IgD-negative memory B cell (primary cell): Measurements from ENCODE around the gene LRRC17. TPM values are rescaled to one million over a fixed set of nuclear protein-coding genes. Genes with fewer than 3 reads are reported as not detected.

Source experiments
- H3K27ac Mint-ChIP-seq, 3 donors: one replicate each; pipeline ENCODE4 v1.8.0; 2020 to 2022; ENCODE audit warnings: mild to moderate bottlenecking in 3 of 3, mixed read lengths in 3 of 3, moderate library complexity in 1 of 3
- H3K27me3 Mint-ChIP-seq: one replicate; pipeline ENCODE4 v1.8.0; 2021; ENCODE audit warnings: mixed read lengths
- H3K36me3 Mint-ChIP-seq: one replicate; pipeline ENCODE4 v1.8.0; 2020; ENCODE audit warnings: mild to moderate bottlenecking, mixed read lengths
- H3K4me1 Mint-ChIP-seq, 3 donors: one replicate each; pipeline ENCODE4 v1.8.0; 2020 to 2022; ENCODE audit warnings: mixed read lengths in 3 of 3, mild to moderate bottlenecking in 1 of 3
- H3K4me3 Mint-ChIP-seq, 4 donors: one replicate each; pipeline ENCODE4 v1.8.0; 2020 to 2022; ENCODE audit warnings: mild to moderate bottlenecking in 4 of 4, mixed read lengths in 4 of 4, moderate library complexity in 3 of 4
- H3K9me3 Mint-ChIP-seq, 3 donors: one replicate each; pipeline ENCODE4 v1.8.0; 2020 to 2021; ENCODE audit warnings: mixed read lengths in 3 of 3, mild to moderate bottlenecking in 1 of 3
- polyA plus RNA-seq: library from polyadenylated mRNA; unstranded; fragments of 300-500 nt; fragmentation: Illumina TruSeq; gene quantifications from one replicate; pipeline ENCODE4 v1.2.3, GENCODE V29; 2021

Gene LRRC17
- polyA plus RNA-seq, 1 donor from 2014 or later = not detected

DNA sequence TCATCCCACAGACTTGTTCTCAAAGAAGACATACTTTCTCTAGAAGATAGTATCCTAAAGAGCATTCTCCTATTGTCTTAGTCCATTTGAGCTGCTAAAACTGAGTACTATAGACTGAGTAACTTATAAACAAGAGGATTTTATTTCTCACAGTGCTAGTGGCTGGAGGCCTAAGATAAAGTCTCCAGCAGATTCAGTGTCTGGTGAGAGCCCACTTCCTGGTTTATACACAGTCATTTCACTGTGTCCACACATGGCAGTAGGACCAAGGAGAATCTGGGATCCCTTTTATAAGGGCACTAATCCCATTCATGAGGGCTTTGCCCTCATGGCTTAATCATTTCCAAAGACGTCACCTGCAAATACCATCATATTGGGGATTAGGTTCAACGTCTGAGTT is 68.7 kb downstream of the LRRC17 start:
- no peak overlapping the region for H3K4me3 Mint-ChIP-seq

DNA sequence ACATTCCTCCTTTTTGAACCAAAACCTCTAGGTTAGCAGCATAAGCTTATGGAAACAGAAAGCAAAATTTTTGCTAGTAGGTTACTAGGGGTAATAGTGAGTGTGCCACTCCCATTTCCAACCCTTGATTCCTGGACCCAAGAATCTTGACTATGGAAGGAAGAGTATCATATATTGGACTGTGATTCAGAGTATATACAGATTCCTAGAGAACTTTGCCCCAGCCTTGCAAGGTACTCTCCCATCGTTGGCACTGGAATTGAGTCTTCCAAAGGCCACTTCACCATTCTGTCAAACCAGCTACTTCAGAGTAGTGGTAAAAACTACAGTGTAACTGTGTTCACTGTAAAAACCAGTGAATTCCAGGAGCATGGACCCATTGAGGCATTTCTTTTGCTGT is 69.4 kb downstream of the LRRC17 start:
- Mint-ChIP-seq H3K4me3 (no peak overlapping the region), H3K36me3 (peaks cover 5% of the 10 kb centered on the region), H3K9me3 (peaks cover 0 to 12% (median 3%) of the 10 kb centered on the region in 3 donors), H3K4me1 (peaks cover 0 to 2% (median 0%) of the 10 kb centered on the region in 3 donors), H3K27ac (no peak overlapping the region), H3K27me3 (no peaks in the 10 kb centered on the region)

More for the DNA sequence above, 68.7 kb downstream of the LRRC17 start:
- H3K27ac Mint-ChIP-seq = no peak overlapping the region
- peaks cover 3% of the 10 kb centered on the region for H3K36me3 Mint-ChIP-seq
- H3K27me3 Mint-ChIP-seq = no peaks in the 10 kb centered on the region
- H3K9me3 Mint-ChIP-seq = peaks cover 0 to 12% (median 3%) of the 10 kb centered on the region in 3 donors
- H3K4me1 Mint-ChIP-seq = peaks cover 0 to 2% (median 0%) of the 10 kb centered on the region in 3 donors

DNA sequence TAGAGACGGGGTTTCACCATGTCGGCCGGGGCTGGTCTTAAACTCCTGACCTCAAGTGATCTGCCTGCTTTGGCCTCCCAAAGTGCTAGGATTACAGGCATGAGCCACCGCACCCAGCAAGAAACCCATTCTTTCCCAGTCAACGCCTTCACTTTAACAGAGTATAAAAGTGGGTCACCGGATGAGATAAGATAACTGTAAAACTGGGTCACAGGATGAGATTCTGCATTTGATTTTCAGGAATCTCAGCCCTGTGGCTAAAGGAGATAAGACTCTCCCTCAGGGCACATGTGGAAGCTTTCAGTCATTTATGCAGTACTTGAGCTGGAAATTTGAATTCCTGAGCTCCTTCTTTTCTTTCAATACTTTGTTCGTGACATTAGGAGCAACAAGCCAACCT is 70.8 kb downstream of the LRRC17 start:
- Mint-ChIP-seq H3K4me3 (no peak overlapping the region), H3K4me1 (peaks cover under 1 to 4% (median 2%) of the 10 kb centered on the region in 3 donors), H3K27ac (no peak overlapping the region), H3K9me3 (peaks cover 0 to 12% (median 3%) of the 10 kb centered on the region in 3 donors), H3K27me3 (no peaks in the 10 kb centered on the region), H3K36me3 (peaks cover 5% of the 10 kb centered on the region)

DNA sequence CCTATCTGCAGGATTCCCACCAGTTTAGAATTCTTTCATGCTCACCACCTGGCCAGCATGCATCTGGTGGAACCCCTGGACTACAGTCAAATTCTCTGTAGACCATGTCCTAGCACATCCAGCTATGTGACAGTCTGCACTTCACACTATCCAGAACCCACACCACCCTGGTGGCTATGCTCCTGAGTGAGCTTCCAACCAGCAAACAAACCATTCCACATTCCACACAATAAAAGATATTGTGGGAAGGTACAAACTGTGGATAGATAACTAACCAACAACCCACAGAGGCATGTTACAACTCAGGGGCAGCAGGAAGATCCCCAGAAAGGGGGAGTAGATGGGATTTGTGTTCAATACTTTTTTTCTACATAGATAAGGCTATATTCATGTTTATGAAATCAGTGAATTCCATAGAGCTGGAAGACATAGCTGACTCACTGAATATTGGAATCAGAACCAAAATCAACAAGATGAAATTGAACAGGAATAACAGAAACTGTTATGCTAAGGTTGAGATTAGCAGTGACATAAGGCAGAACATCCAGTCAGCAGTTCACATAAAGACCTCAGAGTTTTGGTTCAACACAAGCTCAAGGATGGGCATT is 72.5 kb downstream of the LRRC17 start:
- peaks cover 5% of the 10 kb centered on the region for H3K36me3 Mint-ChIP-seq
- peaks cover 0 to 1% (median 0%) of the 10 kb centered on the region in 3 donors for H3K9me3 Mint-ChIP-seq
- H3K27me3 Mint-ChIP-seq = no peaks in the 10 kb centered on the region
- H3K27ac Mint-ChIP-seq = no peak overlapping the region
- H3K4me1 Mint-ChIP-seq = peaks cover 6 to 10% (median 8%) of the 10 kb centered on the region in 3 donors
- H3K4me3 Mint-ChIP-seq = no peak overlapping the region

DNA sequence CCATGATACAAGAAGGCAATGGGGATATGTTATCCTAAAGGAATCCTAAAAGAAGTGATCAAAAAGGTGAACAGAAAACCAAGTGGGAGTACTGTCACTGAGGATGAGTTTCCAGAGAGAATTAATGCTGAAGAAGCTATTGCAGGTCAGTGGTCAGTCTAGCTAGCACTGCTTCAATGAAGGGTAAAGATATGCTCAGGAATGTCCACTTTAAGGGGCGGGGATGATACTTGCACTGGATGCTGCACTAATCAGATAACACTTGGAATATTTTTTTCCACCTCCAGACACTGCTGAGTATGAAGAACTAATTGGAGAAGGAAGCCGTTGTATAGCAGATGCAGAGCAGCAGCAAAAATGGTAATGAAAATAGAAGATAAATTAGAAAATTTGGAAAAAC is 75.3 kb downstream of the LRRC17 start:
- no peak overlapping the region for H3K27ac Mint-ChIP-seq
- no peak overlapping the region for H3K4me3 Mint-ChIP-seq
- no peaks in the 10 kb centered on the region for H3K9me3 Mint-ChIP-seq
- peaks cover 3% of the 10 kb centered on the region for H3K36me3 Mint-ChIP-seq
- H3K27me3 Mint-ChIP-seq = peaks cover 3% of the 10 kb centered on the region
- peaks cover 4 to 10% (median 8%) of the 10 kb centered on the region in 3 donors for H3K4me1 Mint-ChIP-seq

DNA sequence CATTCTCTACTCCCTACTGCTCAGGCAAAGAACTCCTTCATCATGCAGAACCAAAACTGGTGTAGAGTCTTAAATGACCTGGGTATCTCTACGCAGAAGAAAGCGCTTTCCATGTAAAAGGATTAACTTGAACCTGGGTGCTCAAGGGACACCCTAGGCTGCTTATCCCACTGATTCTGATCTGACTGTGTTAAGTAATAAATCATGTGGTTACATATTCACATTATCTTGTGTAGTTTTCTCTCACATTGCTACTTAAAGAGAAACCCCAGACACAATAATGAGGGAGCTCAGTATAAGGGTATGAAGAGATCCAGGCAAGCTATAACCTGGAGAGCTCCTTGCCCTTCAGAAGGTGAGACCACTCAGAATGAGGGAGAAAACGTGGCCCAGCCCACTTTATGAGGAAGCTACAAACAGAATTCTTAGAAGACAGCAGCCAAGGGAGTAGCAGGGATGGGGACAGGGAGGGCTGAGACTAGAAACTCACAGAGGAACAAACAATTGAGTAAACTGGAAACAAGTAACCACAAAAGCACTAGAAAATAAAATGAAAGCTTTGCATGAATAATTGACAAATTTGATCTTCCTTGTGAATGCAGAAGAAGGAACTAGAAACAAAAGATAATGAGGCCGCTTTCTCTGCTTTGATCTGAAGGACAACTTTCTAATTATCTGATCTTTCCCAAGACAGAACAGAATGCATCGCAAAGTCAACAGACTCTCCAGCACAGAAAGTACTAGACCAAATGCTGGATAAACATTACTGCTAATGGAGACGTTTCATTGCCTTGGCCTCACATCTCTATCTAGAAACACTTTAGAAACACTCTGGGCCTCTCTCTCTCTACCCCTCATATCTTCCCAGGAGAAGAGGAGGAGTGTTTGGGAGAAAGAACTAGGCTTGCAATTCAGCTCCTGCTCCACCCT is 76.1 kb downstream of the LRRC17 start:
- H3K36me3 Mint-ChIP-seq = peaks cover 3% of the 10 kb centered on the region
- H3K9me3 Mint-ChIP-seq = no peaks in the 10 kb centered on the region
- H3K4me1 Mint-ChIP-seq = peaks cover 4 to 10% (median 8%) of the 10 kb centered on the region in 3 donors
- no peak overlapping the region for H3K27ac Mint-ChIP-seq
- peaks cover 3% of the 10 kb centered on the region for H3K27me3 Mint-ChIP-seq
- H3K4me3 Mint-ChIP-seq = no peak overlapping the region

DNA sequence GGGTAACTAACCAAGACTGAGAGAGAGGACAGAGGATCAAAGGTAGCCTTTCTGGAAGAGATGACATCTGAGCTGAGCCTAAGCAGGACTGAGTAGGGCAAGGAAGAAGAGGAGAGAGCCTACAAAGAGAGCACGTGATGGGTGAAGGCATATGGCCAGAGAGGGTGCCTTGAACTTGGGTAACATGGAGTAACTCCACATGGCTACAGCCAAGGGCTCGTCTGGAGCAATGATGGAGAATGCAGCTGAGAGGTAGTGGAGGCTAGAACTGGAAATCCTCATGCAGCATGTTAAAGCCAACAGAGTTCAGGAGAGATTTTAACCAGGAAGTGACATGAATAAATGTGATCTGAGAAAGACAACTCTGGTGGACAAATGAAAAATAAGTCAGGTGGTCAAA is 77.8 kb downstream of the LRRC17 start:
- H3K27me3 Mint-ChIP-seq = peaks cover 3% of the 10 kb centered on the region

DNA sequence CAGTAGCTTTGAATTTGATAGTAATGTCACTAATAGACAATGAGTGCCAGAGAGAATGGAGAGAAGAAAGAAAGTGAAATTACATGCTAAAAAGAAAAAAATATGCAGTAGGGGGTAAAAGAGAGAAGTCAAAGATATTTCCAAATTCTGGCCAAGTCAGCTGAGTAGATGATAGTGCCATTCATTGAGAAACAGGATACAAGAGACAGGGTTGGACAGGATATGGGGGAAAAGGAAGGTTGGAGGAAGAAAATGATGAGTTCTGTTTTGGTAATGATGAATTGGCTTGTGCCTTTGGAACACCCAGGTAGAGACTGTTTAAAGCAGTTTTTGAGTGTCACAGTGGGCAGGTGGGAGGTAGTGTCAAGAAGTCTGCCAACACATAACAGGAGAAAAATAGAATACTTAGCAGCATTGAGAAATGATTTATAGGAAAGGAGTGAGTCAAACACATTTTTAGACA is 78.3 kb downstream of the LRRC17 start:
- H3K36me3 Mint-ChIP-seq = peaks cover 3% of the 10 kb centered on the region
- H3K27me3 Mint-ChIP-seq = peaks cover 3% of the 10 kb centered on the region
- H3K4me1 Mint-ChIP-seq = peaks cover 4 to 10% (median 8%) of the 10 kb centered on the region in 3 donors
- no peaks in the 10 kb centered on the region for H3K9me3 Mint-ChIP-seq
- H3K4me3 Mint-ChIP-seq = no peak overlapping the region
- H3K27ac Mint-ChIP-seq = no peak overlapping the region

More for the DNA sequence above, 77.8 kb downstream of the LRRC17 start:
- Mint-ChIP-seq H3K4me3 (no peak overlapping the region), H3K9me3 (no peaks in the 10 kb centered on the region), H3K36me3 (peaks cover 3% of the 10 kb centered on the region), H3K4me1 (peaks cover 4 to 10% (median 8%) of the 10 kb centered on the region in 3 donors), H3K27ac (no peak overlapping the region)

DNA sequence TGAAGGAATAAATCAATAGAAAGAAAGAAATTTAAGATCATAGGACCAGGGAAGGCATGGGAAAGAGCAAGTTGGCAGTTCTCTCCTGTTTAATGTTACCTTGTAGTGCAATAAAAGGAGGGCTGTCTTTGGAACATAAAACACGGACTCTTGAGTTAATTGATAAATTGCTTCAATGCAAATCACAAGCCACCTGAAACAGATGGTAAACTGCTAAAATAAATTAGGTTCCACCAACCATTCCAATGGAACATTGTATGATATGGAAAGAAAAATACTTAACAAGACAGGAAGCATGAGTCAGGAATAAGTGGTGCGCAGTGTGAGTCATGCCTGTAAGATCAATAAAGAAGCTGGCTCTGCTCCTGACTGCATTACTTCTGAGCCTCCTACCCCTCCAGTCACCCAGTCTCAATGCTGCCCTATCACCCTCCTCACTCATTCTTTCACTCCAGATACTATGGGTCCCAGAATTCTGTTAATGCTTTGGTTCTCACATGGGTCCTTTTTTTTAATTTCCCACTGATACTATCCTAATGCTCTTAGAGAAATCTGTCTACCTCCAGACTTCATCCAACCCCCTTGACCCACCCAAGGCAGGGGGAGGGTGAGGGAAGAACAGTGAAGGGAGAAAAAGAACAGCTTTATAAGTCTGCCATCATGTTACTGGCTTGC is 78.9 kb downstream of the LRRC17 start:
- peaks cover 3% of the 10 kb centered on the region for H3K27me3 Mint-ChIP-seq
- H3K36me3 Mint-ChIP-seq = no peaks in the 10 kb centered on the region
- peaks cover 4 to 10% (median 8%) of the 10 kb centered on the region in 3 donors for H3K4me1 Mint-ChIP-seq
- no peak overlapping the region for H3K4me3 Mint-ChIP-seq
- no peaks in the 10 kb centered on the region for H3K9me3 Mint-ChIP-seq
- H3K27ac Mint-ChIP-seq = no peak overlapping the region

DNA sequence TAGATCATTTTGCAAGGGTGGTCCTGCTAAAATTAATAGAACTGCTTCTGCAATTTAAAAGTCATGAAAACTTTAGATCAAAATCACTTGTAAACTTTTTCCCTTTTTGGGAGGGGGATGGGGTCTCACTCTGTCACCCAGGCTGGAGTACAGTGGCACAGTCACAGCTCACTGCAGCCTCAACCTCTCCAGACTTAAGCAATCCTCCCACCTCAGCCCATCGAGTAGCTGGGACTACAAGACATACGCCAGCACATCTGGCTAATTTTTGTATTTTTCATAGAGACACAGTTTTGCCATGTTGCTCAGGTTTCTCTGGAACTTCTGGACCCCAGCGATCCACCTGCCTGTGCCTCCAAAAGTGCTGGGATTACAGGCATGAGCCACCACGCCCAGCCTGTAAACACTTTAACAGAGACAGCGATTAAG is 79.7 kb downstream of the LRRC17 start:
- no peak overlapping the region for H3K4me3 Mint-ChIP-seq
- peaks cover 0 to 2% (median 0%) of the 10 kb centered on the region in 3 donors for H3K9me3 Mint-ChIP-seq
- H3K4me1 Mint-ChIP-seq = peaks cover 4 to 10% (median 8%) of the 10 kb centered on the region in 3 donors
- peaks cover 3% of the 10 kb centered on the region for H3K27me3 Mint-ChIP-seq
- H3K36me3 Mint-ChIP-seq = no peaks in the 10 kb centered on the region
- H3K27ac Mint-ChIP-seq = no peak overlapping the region

DNA sequence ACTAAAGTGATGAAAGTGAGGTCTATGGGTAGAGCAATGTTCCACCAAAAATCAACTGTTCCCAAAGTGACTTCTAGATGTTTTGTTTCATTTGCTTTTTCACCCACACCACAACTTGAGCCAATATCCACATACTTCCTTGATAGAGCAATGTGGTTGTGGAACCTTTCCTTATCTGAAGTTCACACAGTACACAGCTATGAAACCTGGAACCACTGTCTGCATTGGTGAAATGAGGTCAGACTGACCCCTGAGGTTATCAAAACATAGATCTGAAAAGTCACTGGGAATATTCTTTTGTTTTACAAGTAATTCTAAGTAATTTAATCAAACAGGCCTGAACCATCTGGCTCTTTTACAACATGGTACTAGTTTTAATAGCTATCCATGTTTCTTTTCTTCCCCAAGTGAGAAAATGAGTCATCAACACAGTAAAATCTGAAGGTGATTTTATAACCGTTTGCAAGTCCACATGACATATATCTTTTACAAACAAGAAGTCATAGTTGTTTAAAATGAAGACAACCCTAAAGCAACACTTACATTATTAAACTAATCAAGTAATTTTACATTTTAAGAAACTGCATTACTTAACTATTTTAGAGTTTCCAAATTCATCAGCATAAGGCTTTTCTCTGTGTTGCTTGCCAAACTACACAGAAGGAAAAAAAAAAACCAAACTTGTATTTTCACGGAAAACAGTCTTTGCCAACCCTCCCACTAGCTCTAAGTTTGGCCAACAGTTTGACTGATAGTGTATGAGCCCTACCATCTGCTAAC is 80.3 kb downstream of the LRRC17 start:
- H3K36me3 Mint-ChIP-seq = no peaks in the 10 kb centered on the region
- peaks cover 4 to 10% (median 8%) of the 10 kb centered on the region in 3 donors for H3K4me1 Mint-ChIP-seq
- no peak overlapping the region for H3K4me3 Mint-ChIP-seq
- H3K9me3 Mint-ChIP-seq = peaks cover 0 to 3% (median 0%) of the 10 kb centered on the region in 3 donors
- H3K27ac Mint-ChIP-seq = no peak overlapping the region
- H3K27me3 Mint-ChIP-seq = peaks cover 3% of the 10 kb centered on the region

DNA sequence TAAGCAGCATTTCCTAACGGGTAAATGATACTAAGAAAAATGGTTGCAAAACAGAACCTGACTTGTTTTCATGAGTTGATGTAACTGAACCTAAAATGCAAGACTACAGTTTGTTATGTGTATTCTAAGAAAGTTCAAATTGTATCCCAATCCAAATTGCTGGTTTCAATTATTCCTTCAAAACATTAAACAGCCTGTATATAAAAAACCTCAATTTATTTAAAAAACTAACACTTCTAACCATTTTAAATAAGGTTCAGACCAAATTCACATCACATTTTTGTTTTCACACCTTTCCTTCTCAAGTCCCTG is 80.9 kb downstream of the LRRC17 start:
- no peak overlapping the region for H3K4me3 Mint-ChIP-seq
- H3K27me3 Mint-ChIP-seq = peaks cover 3% of the 10 kb centered on the region
- H3K27ac Mint-ChIP-seq = no peak overlapping the region
- peaks cover 4 to 6% (median 6%) of the 10 kb centered on the region in 3 donors for H3K4me1 Mint-ChIP-seq
- H3K9me3 Mint-ChIP-seq = peaks cover 0 to 3% (median 0%) of the 10 kb centered on the region in 3 donors
- no peaks in the 10 kb centered on the region for H3K36me3 Mint-ChIP-seq

DNA sequence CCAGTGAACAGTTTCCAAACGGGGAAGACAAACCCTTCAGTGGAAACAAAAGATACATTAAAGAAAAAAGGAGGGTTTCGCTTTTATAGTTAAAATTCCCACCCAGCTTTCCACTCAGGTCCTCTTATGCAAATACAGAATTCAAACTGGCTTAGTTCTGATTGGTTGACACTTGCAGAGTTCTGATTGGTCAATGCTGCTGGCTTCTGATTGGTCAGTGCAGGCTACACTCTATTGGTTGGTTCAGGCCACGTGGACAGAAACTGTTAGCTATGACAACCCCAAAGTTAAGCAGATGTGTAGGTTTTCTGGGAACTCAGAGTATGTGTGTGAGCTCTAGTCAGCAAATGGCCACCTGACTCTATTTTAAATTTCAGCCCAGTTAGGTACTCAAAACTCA is 81.8 kb downstream of the LRRC17 start:
- no peaks in the 10 kb centered on the region for H3K36me3 Mint-ChIP-seq
- peaks cover 3% of the 10 kb centered on the region for H3K27me3 Mint-ChIP-seq
- H3K4me3 Mint-ChIP-seq = no peak overlapping the region
- H3K9me3 Mint-ChIP-seq = peaks cover 0 to 3% (median 0%) of the 10 kb centered on the region in 3 donors
- H3K27ac Mint-ChIP-seq = no peak overlapping the region
- H3K4me1 Mint-ChIP-seq = no peaks in the 10 kb centered on the region
